Right atrium auricular region (tissue), 2 donors: Measurements from ENCODE around the gene CFAP251. TPM values are rescaled to one million over a fixed set of nuclear protein-coding genes. Genes with fewer than 3 reads are reported as not detected.
"Not testable (repeated sequence)": the region's sequence is repeated elsewhere in the genome, so short reads cannot be mapped to it uniquely, and the experiment has no call there.

Experiments
- DNase-seq: peaks from one replicate; pipeline ENCODE4 v3.0.0-alpha.2; 2019; ENCODE audit warnings: low spot score
- H3K27ac ChIP-seq, 2 donors: fragments of 200-600 bp; sonication (generic); 1 replicate in 1 of 2; 2 replicates in 1 of 2; pipeline ENCODE4 v1.5.1; 2016 to 2019
- H3K27me3 ChIP-seq, 2 donors: fragments of 200-600 bp; sonication (generic); one replicate each; pipeline versions ENCODE4 v1.5.1 to v1.6.0; 2017 to 2019
- H3K36me3 ChIP-seq: fragments of 200-600 bp; sonication (generic); one replicate; pipeline ENCODE4 v1.5.1; 2016
- H3K4me1 ChIP-seq, 2 donors: fragments of 200-600 bp; sonication (generic); one replicate each; pipeline versions ENCODE4 v1.5.1 to v1.6.0; 2017 to 2019
- H3K4me3 ChIP-seq, 2 donors: fragments of 200-600 bp; sonication (generic); 1 replicate in 1 of 2; 2 replicates in 1 of 2; pipeline ENCODE4 v1.5.1; 2017 to 2019; ENCODE audit warnings: mild to moderate bottlenecking in 1 of 2, moderate library complexity in 1 of 2
- H3K9me3 ChIP-seq, 2 donors: fragments of 200-600 bp; sonication (generic); one replicate each; pipeline ENCODE4 v1.5.1; 2019
- total RNA-seq, 2 donors: library from RNA; depleted of rRNA; stranded (reverse); fragments of >200 nt; gene quantifications; one replicate each; pipeline ENCODE4 v1.1.0, GENCODE V29; 2016
- TF ChIP-seq, protein P1 (sequence below), 2 donors: fragments of 200-600 bp; sonication (generic); IDR thresholded peaks; one replicate each; pipeline ENCODE4 v1.5.1; 2019; ENCODE audit warnings: antibody characterized with exemption in 2 of 2

CFAP251 gene
- total RNA-seq, 2 donors from 2014 or later, result 1.0 to 2.2 TPM

- Histone ChIP-seq H3K4me3 (no peak overlapping the region), H3K4me1 (no peaks in the 10 kb centered on the region), H3K36me3 (no peaks in the 10 kb centered on the region), H3K9me3 (no peaks in the 10 kb centered on the region), H3K27ac (no peak overlapping the region), H3K27me3 (no peaks in the 10 kb centered on the region)
- TF ChIP-seq, protein P1, sequence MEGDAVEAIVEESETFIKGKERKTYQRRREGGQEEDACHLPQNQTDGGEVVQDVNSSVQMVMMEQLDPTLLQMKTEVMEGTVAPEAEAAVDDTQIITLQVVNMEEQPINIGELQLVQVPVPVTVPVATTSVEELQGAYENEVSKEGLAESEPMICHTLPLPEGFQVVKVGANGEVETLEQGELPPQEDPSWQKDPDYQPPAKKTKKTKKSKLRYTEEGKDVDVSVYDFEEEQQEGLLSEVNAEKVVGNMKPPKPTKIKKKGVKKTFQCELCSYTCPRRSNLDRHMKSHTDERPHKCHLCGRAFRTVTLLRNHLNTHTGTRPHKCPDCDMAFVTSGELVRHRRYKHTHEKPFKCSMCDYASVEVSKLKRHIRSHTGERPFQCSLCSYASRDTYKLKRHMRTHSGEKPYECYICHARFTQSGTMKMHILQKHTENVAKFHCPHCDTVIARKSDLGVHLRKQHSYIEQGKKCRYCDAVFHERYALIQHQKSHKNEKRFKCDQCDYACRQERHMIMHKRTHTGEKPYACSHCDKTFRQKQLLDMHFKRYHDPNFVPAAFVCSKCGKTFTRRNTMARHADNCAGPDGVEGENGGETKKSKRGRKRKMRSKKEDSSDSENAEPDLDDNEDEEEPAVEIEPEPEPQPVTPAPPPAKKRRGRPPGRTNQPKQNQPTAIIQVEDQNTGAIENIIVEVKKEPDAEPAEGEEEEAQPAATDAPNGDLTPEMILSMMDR (IDR thresholded peaks at IDR 0.05), result no peak
- DNase-seq, result no peak
These were observed 62.5 kb downstream of the CFAP251 start for GRCh38 chr12:121980892-121981272.

- Histone ChIP-seq H3K9me3 (no peaks in the 10 kb centered on the region), H3K36me3 (no peaks in the 10 kb centered on the region), H3K27me3 (no peaks in the 10 kb centered on the region), H3K4me1 (no peaks in the 10 kb centered on the region), H3K27ac (no peak overlapping the region), H3K4me3 (no peak overlapping the region)
- TF ChIP-seq, protein P1 (IDR thresholded peaks at IDR 0.05), result no peak
- DNase-seq, result no peak
These were observed 63.1 kb downstream of the CFAP251 start for GRCh38 chr12:121981456-121981855.

GRCh38 chr12:121982950-121983349, 64.6 kb downstream of the CFAP251 start:
- no peaks in the 10 kb centered on the region for H3K4me1 ChIP-seq
- DNase-seq, result no peak
- H3K27ac ChIP-seq, result no peak overlapping the region
- TF ChIP-seq, protein P1 (IDR thresholded peaks at IDR 0.05), result no peak
- no peaks in the 10 kb centered on the region for H3K27me3 ChIP-seq
- no peaks in the 10 kb centered on the region for H3K36me3 ChIP-seq
- no peaks in the 10 kb centered on the region for H3K9me3 ChIP-seq
- no peak overlapping the region for H3K4me3 ChIP-seq

DNA sequence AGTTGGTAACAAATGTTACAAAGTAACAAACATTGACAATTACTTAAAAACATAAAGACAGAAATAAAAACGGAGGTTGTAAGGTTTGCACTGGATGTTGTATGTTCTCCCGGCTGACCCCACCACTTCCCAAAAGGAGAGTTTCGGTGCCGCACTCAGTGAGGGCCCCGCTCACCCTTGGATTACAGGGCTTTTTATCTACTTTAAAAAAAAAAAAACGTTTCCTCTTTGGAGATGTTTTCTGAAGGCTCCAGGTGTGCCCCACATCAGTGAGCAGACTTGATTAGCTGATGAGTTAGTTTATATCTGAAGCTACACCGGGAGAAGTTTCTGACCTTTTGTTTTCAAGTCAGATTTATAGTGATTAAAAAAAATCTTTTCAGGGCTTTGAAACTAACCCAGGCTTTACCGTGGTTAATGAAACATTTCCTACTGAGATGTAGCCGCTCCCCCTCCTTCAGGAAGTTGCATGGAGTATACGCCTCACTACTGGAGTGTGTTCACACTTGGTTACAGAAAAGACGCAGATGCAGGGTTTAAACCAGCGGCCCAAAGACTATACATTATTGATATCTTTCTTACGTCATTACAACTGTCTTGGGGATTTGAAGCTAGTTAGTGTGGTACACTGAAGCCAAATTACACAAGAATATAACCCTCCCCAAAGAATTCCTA, 65.3 kb downstream of the CFAP251 start:
- no peak overlapping the region for H3K27ac ChIP-seq
- H3K4me1 ChIP-seq, result no peaks in the 10 kb centered on the region
- TF ChIP-seq, protein P1 (IDR thresholded peaks at IDR 0.05), result no peak
- no peak overlapping the region for H3K4me3 ChIP-seq
- no peaks in the 10 kb centered on the region for H3K36me3 ChIP-seq
- H3K27me3 ChIP-seq, result no peaks in the 10 kb centered on the region
- DNase-seq, result no peak
- H3K9me3 ChIP-seq, result no peaks in the 10 kb centered on the region

- H3K27me3 ChIP-seq, result no peaks in the 10 kb centered on the region
- H3K9me3 ChIP-seq, result no peaks in the 10 kb centered on the region
- H3K36me3 ChIP-seq, result no peaks in the 10 kb centered on the region
- H3K27ac ChIP-seq, result no peak overlapping the region
- TF ChIP-seq, protein P1 (IDR thresholded peaks at IDR 0.05), result no peak
- DNase-seq, result no peak
- H3K4me3 ChIP-seq, result no peak overlapping the region
- no peaks in the 10 kb centered on the region for H3K4me1 ChIP-seq
These were observed 68.3 kb downstream of the CFAP251 start for GRCh38 chr12:121986489-121987245.

DNA sequence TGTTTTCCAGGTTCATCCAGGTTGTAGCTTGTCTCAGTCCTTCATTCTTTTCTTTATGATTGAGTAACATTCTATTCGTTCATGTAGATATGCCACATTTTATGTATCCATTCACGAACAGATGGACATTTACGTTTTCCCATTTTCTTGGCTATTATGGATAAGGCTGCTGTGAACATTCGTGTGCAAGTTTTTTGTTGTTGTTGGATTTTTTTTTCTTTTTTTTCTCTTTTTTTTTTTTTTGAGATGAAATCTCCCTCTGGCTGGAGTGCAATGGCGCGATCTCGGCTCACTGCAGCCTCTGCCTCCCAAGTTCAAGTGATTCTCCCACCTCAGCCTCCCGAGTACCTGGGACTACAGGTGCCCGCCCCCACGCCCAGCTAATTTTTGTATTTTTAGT, 70.1 kb downstream of the CFAP251 start:
- H3K4me3 ChIP-seq, DNase-seq, H3K4me1 ChIP-seq, H3K9me3 ChIP-seq, H3K36me3 ChIP-seq, H3K27me3 ChIP-seq, H3K27ac ChIP-seq: not testable (repeated sequence)
